GM18868 (cell line): ENCODE data around the gene FBXL19.

ENCODE experiments used
- ATAC-seq: cut with Tn5 transposase; IDR thresholded peaks from one replicate; pipeline ENCODE4 v1.9.1; 2021; ENCODE audit warnings: mild to moderate bottlenecking, moderate library complexity; ENCODE audit not compliant: unreplicated experiment

Gene FBXL19

GRCh38 chr16:30942426-30942806 is 19.0 kb downstream of the FBXL19 start:
- ATAC-seq = peak; percentile 12

- no peak for ATAC-seq
Measured at GRCh38 chr16:30944352-30944751, 21.0 kb downstream of the FBXL19 start.

- ATAC-seq = no peak
Measured at GRCh38 chr16:30946671-30947540, 23.5 kb downstream of the FBXL19 start.

GRCh38 chr16:30947541-30947858 is 24.1 kb downstream of the FBXL19 start:
- ATAC-seq = no peak

GRCh38 chr16:30947859-30948666 is 24.7 kb downstream of the FBXL19 start:
- peak; percentile 15 for ATAC-seq

- ATAC-seq = peak; percentile 72
Measured at GRCh38 chr16:30948667-30949649, 25.6 kb downstream of the FBXL19 start, which contains the start of gene ORAI3. Gene ORAI3, plus strand, starts transcription at chr16:30949068. Its CDS starts 222 bp downstream, at chr16:30949290.

GRCh38 chr16:30949650-30950515 is 26.5 kb downstream of the FBXL19 start:
- peak; percentile 48 for ATAC-seq

- no peak for ATAC-seq
Measured at GRCh38 chr16:30950516-30951065, 27.2 kb downstream of the FBXL19 start.

GRCh38 chr16:30951193-30951592 is 27.8 kb downstream of the FBXL19 start:
- no peak for ATAC-seq

- no peak for ATAC-seq
Measured at GRCh38 chr16:30951750-30952149, 28.4 kb downstream of the FBXL19 start.

- ATAC-seq = no peak
Measured at GRCh38 chr16:30953111-30953510, 29.7 kb downstream of the FBXL19 start.

GRCh38 chr16:30953511-30954124 is 30.2 kb downstream of the FBXL19 start:
- ATAC-seq = no peak

GRCh38 chr16:30954993-30955392 is 31.6 kb downstream of the FBXL19 start:
- ATAC-seq = no peak

GRCh38 chr16:30956601-30957455 is 33.5 kb downstream of the FBXL19 start:
- peak; percentile 42 for ATAC-seq

- peak; percentile 71 for ATAC-seq
Measured at GRCh38 chr16:30957456-30958174, 34.2 kb downstream of the FBXL19 start, which contains the start of gene SETD1A. Gene SETD1A, plus strand, starts transcription at chr16:30957754. Its CDS starts 978 bp downstream, at chr16:30958732.

- ATAC-seq = peak; percentile 29
Measured at GRCh38 chr16:30958175-30959079, 35.1 kb downstream of the FBXL19 start.
